ENCODE measurements around the gene NKD1.

Gene NKD1

GRCh38 chr16:50599494-50599893, 51.3 kb downstream of the NKD1 start:
- peak; percentile 72 for DNase-seq (ENCODE audit: low spot score)

- DNase-seq (ENCODE audit: low spot score): peak; percentile 36
These were observed 52.5 kb downstream of the NKD1 start for GRCh38 chr16:50600582-50601283.

- no peak for DNase-seq (ENCODE audit: low spot score)
These were observed 53.1 kb downstream of the NKD1 start for GRCh38 chr16:50601341-50601740.

- DNase-seq (ENCODE audit: low spot score): no peak
These were observed 53.9 kb downstream of the NKD1 start for GRCh38 chr16:50602126-50602525.

- no peak for DNase-seq (ENCODE audit: low spot score)
These were observed 54.5 kb downstream of the NKD1 start for GRCh38 chr16:50602531-50603205.

GRCh38 chr16:50603206-50604064, 55.2 kb downstream of the NKD1 start:
- DNase-seq (ENCODE audit: low spot score): peak; percentile 79

GRCh38 chr16:50604065-50604418, 55.8 kb downstream of the NKD1 start:
- DNase-seq (ENCODE audit: low spot score): no peak

GRCh38 chr16:50604610-50605009, 56.4 kb downstream of the NKD1 start:
- DNase-seq (ENCODE audit: low spot score): no peak

- no peak for DNase-seq (ENCODE audit: low spot score)
These were observed 57.7 kb downstream of the NKD1 start for GRCh38 chr16:50605733-50606430.

- no peak for DNase-seq (ENCODE audit: low spot score)
These were observed 58.3 kb downstream of the NKD1 start for GRCh38 chr16:50606431-50607050.

GRCh38 chr16:50607051-50607431, 58.8 kb downstream of the NKD1 start:
- DNase-seq (ENCODE audit: low spot score): no peak

- DNase-seq (ENCODE audit: low spot score): no peak
These were observed 59.3 kb downstream of the NKD1 start for GRCh38 chr16:50607447-50607846.

DNA sequence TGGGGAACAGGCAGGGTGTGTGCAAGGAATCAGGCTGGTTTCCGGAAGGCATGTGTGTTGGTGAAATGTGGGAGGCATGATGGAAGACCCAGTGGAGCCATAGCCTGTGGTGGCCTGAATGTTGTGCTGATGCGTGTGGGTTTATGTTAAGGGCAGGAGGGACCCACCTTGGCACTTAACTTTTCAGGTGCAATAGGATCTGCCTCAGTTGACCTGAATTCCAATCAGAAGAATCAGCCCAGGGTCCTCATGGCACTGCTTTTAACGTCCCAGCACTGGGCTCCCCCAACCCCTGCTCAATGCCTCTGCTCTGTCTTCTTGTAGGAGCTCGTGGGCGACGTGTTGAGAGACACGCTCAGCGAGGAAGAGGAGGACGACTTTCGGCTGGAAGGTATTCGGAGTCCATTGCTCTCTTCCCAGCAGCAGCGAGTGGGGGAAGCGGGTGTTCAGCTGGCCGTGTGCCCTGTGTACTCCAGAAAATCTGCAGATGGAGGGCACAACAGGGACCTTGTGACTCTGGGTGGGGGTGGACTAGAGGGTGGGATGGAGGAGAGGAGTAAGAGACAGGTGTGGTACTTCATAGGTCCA, 59.9 kb downstream of the NKD1 start:
- no peak for DNase-seq (ENCODE audit: low spot score)

- DNase-seq (ENCODE audit: low spot score): no peak
These were observed 60.9 kb downstream of the NKD1 start for GRCh38 chr16:50609049-50609448.

- no peak for DNase-seq (ENCODE audit: low spot score)
These were observed 61.3 kb downstream of the NKD1 start for GRCh38 chr16:50609471-50609870.

- DNase-seq (ENCODE audit: low spot score): no peak
These were observed 62.4 kb downstream of the NKD1 start for GRCh38 chr16:50610331-50611262.

GRCh38 chr16:50611332-50611934, 63.2 kb downstream of the NKD1 start:
- no peak for DNase-seq (ENCODE audit: low spot score)

- DNase-seq (ENCODE audit: low spot score): no peak
These were observed 64.0 kb downstream of the NKD1 start for GRCh38 chr16:50611995-50612848.

DNA sequence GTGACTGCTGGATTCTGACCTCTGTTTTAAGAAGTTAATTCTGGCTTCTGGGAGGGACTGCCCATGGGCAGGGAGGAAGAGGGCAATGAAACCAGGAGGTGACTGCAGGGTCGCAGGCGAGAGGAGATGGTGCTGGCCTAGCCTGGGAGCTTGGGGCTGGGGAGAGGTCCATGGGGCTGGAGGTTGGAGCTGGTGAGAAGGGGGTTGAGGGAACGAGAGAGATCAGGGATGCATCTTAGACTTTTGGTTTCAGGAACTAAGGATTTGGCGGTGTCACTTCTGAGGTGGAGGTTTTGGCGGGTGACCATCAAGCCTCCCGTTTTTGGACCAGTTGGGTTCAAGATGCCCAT, 64.6 kb downstream of the NKD1 start:
- DNase-seq (ENCODE audit: low spot score): no peak
